GM12892 (cell line): Measurements from ENCODE around the gene ADGRB3.

Experiments used
- POLR2A ChIP-seq: IDR thresholded peaks from 2 replicates; pipeline ENCODE4 v1.6.1; 2011; ENCODE audit warnings: low read depth, low read length, control low read depth
- TAF1 ChIP-seq: IDR thresholded peaks from 2 replicates; pipeline ENCODE4 v1.6.1; 2011; ENCODE audit warnings: low read depth, mild to moderate bottlenecking, control low read depth, low read length, borderline replicate concordance

DNA sequence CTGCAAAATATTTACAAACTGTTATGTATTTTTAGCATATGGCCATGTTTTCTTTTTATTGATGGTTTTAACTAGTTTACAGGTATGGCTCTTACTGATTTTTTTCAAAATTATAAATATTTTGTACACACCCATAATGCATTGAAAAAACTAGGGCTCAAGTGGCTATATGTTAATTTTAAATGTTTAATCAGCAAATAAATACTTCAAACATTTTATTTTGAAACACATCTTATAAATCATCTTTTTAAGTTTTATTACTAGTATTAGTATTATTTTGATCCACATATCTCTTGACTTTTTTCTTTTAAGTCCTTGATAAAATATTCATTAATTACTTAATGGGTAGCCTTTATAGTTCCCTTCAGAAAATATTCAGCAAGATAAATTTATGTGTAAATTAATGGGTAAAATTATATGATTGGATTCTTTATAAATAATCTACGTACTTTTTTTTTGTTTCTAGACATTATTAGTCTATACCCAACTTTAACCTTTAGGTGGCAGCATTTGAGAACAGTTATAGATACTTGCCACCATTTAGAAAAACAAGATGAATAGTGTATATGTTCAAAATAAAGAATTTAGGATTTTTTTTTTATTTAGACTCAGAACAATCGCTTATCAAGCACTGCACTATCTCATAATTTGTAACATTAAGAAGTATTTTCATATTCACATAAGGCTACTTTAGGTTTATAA lies 241.9 kb downstream of the ADGRB3 start:
- no peak for TF ChIP-seq TAF1
- TF ChIP-seq POLR2A: no peak
